NCI-H460 (cell line): Measurements from ENCODE around the gene ERCC8. TPM values are rescaled to one million over a fixed set of nuclear protein-coding genes. Genes with fewer than 3 reads are reported as not detected.
A peak's percentile ranks its signal among the peaks of the same experiment; 100 is the strongest.
"Not testable (repeated sequence)": the region's sequence is repeated elsewhere in the genome, so short reads cannot be mapped to it uniquely, and the experiment has no call there.

ENCODE experiments used
- DNase-seq: peaks from one replicate; pipeline ENCODE4 v3.0.0-alpha.2; 2016; ENCODE audit warnings: low read depth; ENCODE audit errors: extremely low read depth
- polyA plus RNA-seq: library from polyadenylated mRNA; depleted of rRNA; stranded (reverse); fragments of >200 nt; gene quantifications from 2 replicates; pipeline ENCODE4 v1.2.3, GENCODE V29; 2014; cell fraction: nucleus; rRNA removed
- total RNA-seq: library from RNA; depleted of rRNA; stranded (reverse); fragments of >200 nt; shearing (Covaris generic); gene quantifications from 2 replicates; pipeline ENCODE4 v1.2.3, GENCODE V29; 2014; rRNA removed

ERCC8 gene
- 25.5 and 26.1 TPM in 2 replicates for total RNA-seq
- polyA plus RNA-seq: 20.2 and 26.4 TPM in 2 replicates

GRCh38 chr5:60944904-60945812 is at the start of gene ERCC8, which contains the start of gene NDUFAF2:
TSS of gene ERCC8 (minus strand) at chr5:60945070. CDS start at chr5:60945008, 62 bp downstream.
TSS of gene NDUFAF2 (plus strand) at chr5:60945205. CDS start at chr5:60945256, 51 bp downstream.
- DNase-seq: peak; percentile 92

- no peak for DNase-seq
Observed at GRCh38 chr5:60993875-60994571, 49.2 kb upstream of the ERCC8 start.

GRCh38 chr5:60993425-60993824 is 48.6 kb upstream of the ERCC8 start:
- DNase-seq: no peak

- no peak for DNase-seq
Observed at GRCh38 chr5:60992871-60993270, 48.0 kb upstream of the ERCC8 start.

GRCh38 chr5:60989790-60990189 is 44.9 kb upstream of the ERCC8 start:
- no peak for DNase-seq

GRCh38 chr5:60982127-60982526 is 37.3 kb upstream of the ERCC8 start:
- DNase-seq: not testable (repeated sequence)

- no peak for DNase-seq
Observed at GRCh38 chr5:60980511-60980910, 35.6 kb upstream of the ERCC8 start.

- no peak for DNase-seq
Observed at GRCh38 chr5:60978968-60979367, 34.1 kb upstream of the ERCC8 start.

GRCh38 chr5:60977956-60978737 is 33.3 kb upstream of the ERCC8 start:
- no peak for DNase-seq

GRCh38 chr5:60972231-60972630 is 27.4 kb upstream of the ERCC8 start:
- no peak for DNase-seq

GRCh38 chr5:60961685-60962084 is 16.8 kb upstream of the ERCC8 start:
- DNase-seq: no peak

GRCh38 chr5:60960591-60960990 is 15.7 kb upstream of the ERCC8 start:
- no peak for DNase-seq

GRCh38 chr5:60959156-60959555 is 14.3 kb upstream of the ERCC8 start:
- peak; percentile 36 for DNase-seq

- DNase-seq: no peak
Observed at GRCh38 chr5:60958712-60959111, 13.8 kb upstream of the ERCC8 start.

- DNase-seq: no peak
Observed at GRCh38 chr5:60958088-60958487, 13.2 kb upstream of the ERCC8 start.

GRCh38 chr5:60955239-60955638 is 10.4 kb upstream of the ERCC8 start:
- no peak for DNase-seq

- DNase-seq: no peak
Observed at GRCh38 chr5:60948738-60949137, 3.9 kb upstream of the ERCC8 start.

- DNase-seq: no peak
Observed at GRCh38 chr5:60945813-60946187, 930 bp upstream of the ERCC8 start.

GRCh38 chr5:60943624-60944023 is 1.2 kb downstream of the ERCC8 start:
- DNase-seq: no peak

GRCh38 chr5:60929024-60929423 is 15.8 kb downstream of the ERCC8 start:
- no peak for DNase-seq

- no peak for DNase-seq
Observed at GRCh38 chr5:60927450-60927849, 17.4 kb downstream of the ERCC8 start.
